ENCODE measurements around the gene ASIC1.

Gene ASIC1

GRCh38 chr12:50039151-50039835, 18.1 kb upstream of the ASIC1 start:
- Histone ChIP-seq H3K36me3 (no peaks in the 10 kb centered on the region), H4K20me1 (no peaks in the 10 kb centered on the region), H3K9ac (no peak overlapping the region), H3K9me3 (no peaks in the 10 kb centered on the region), H3K27me3 (no peaks in the 10 kb centered on the region), H3K4me3 (no peak overlapping the region), H3K4me2 (no peak overlapping the region), H3K27ac (no peak overlapping the region), H3K4me1 (no peaks in the 10 kb centered on the region)
- TF ChIP-seq Cebpa-rat (IDR thresholded peaks at IDR 0.05): no peak

GRCh38 chr12:50040657-50041056, 16.7 kb upstream of the ASIC1 start:
- Histone ChIP-seq H3K9ac (no peak overlapping the region), H3K9me3 (no peaks in the 10 kb centered on the region)
- TF ChIP-seq Cebpa-rat (IDR thresholded peaks at IDR 0.05): no peak

GRCh38 chr12:50041062-50041860, 16.1 kb upstream of the ASIC1 start:
- H3K9me3 ChIP-seq: no peaks in the 10 kb centered on the region
- H4K20me1 ChIP-seq: no peaks in the 10 kb centered on the region
- H3K4me1 ChIP-seq: no peaks in the 10 kb centered on the region
- no peak for TF ChIP-seq Cebpa-rat (IDR thresholded peaks at IDR 0.05)
- no peaks in the 10 kb centered on the region for H3K36me3 ChIP-seq
- no peak overlapping the region for H3K4me3 ChIP-seq
- no peaks in the 10 kb centered on the region for H3K27me3 ChIP-seq
- no peak overlapping the region for H3K4me2 ChIP-seq
- H3K27ac ChIP-seq: no peak overlapping the region
- H3K9ac ChIP-seq: no peak overlapping the region; the same call in 1 of the 2 replicates

More at GRCh38 chr12:50040657-50041056, 16.7 kb upstream of the ASIC1 start:
- Histone ChIP-seq H3K4me1 (no peaks in the 10 kb centered on the region), H3K4me3 (no peak overlapping the region), H4K20me1 (no peaks in the 10 kb centered on the region), H3K27me3 (no peaks in the 10 kb centered on the region), H3K36me3 (no peaks in the 10 kb centered on the region), H3K27ac (no peak overlapping the region), H3K4me2 (no peak overlapping the region)

GRCh38 chr12:50041962-50042361, 15.4 kb upstream of the ASIC1 start:
- no peaks in the 10 kb centered on the region for H3K27me3 ChIP-seq
- H3K36me3 ChIP-seq: no peaks in the 10 kb centered on the region
- H3K4me3 ChIP-seq: no peak overlapping the region
- no peak overlapping the region for H3K27ac ChIP-seq
- H3K4me2 ChIP-seq: no peak overlapping the region
- H3K4me1 ChIP-seq: no peaks in the 10 kb centered on the region
- H3K9ac ChIP-seq: no peak overlapping the region
- no peaks in the 10 kb centered on the region for H3K9me3 ChIP-seq
- no peaks in the 10 kb centered on the region for H4K20me1 ChIP-seq
- TF ChIP-seq Cebpa-rat (IDR thresholded peaks at IDR 0.05): no peak

- Histone ChIP-seq H3K9me3 (no peaks in the 10 kb centered on the region), H4K20me1 (no peaks in the 10 kb centered on the region), H3K9ac (no peak overlapping the region), H3K4me1 (no peaks in the 10 kb centered on the region), H3K4me2 (no peak overlapping the region), H3K4me3 (no peak overlapping the region), H3K27me3 (no peaks in the 10 kb centered on the region), H3K27ac (no peak overlapping the region), H3K36me3 (no peaks in the 10 kb centered on the region)
- no peak for TF ChIP-seq Cebpa-rat (IDR thresholded peaks at IDR 0.05)
Observed at GRCh38 chr12:50042693-50043092, 14.7 kb upstream of the ASIC1 start.

GRCh38 chr12:50043308-50043707, 14.1 kb upstream of the ASIC1 start:
- H4K20me1 ChIP-seq: no peaks in the 10 kb centered on the region
- H3K27ac ChIP-seq: no peak overlapping the region
- no peaks in the 10 kb centered on the region for H3K36me3 ChIP-seq
- H3K4me1 ChIP-seq: no peaks in the 10 kb centered on the region
- no peak overlapping the region for H3K4me2 ChIP-seq
- no peak overlapping the region for H3K4me3 ChIP-seq
- H3K9me3 ChIP-seq: no peaks in the 10 kb centered on the region
- H3K27me3 ChIP-seq: no peaks in the 10 kb centered on the region
- no peak overlapping the region for H3K9ac ChIP-seq
- no peak for TF ChIP-seq Cebpa-rat (IDR thresholded peaks at IDR 0.05)

GRCh38 chr12:50043854-50044253, 13.5 kb upstream of the ASIC1 start:
- Histone ChIP-seq H3K9me3 (no peaks in the 10 kb centered on the region), H3K4me1 (no peaks in the 10 kb centered on the region), H3K4me2 (no peak overlapping the region), H3K27me3 (peaks cover 5% of the 10 kb centered on the region; the same call in 1 of the 2 replicates), H3K36me3 (no peaks in the 10 kb centered on the region), H3K4me3 (no peak overlapping the region), H4K20me1 (no peaks in the 10 kb centered on the region), H3K27ac (no peak overlapping the region), H3K9ac (no peak overlapping the region)
- TF ChIP-seq Cebpa-rat (IDR thresholded peaks at IDR 0.05): no peak

GRCh38 chr12:50047693-50048250, 9.6 kb upstream of the ASIC1 start:
- peaks cover 43% of the 10 kb centered on the region for H3K27me3 ChIP-seq

GRCh38 chr12:50049254-50050118, 7.9 kb upstream of the ASIC1 start:
- Histone ChIP-seq H3K9me3 (no peaks in the 10 kb centered on the region), H3K9ac (no peak overlapping the region), H3K36me3 (no peaks in the 10 kb centered on the region), H4K20me1 (no peaks in the 10 kb centered on the region; the same call in 1 of the 2 replicates), H3K4me1 (no peaks in the 10 kb centered on the region), H3K4me3 (no peak overlapping the region), H3K27me3 (peaks cover 47% of the 10 kb centered on the region), H3K4me2 (no peak overlapping the region), H3K27ac (no peak overlapping the region)
- TF ChIP-seq Cebpa-rat (IDR thresholded peaks at IDR 0.05): no peak

More at GRCh38 chr12:50047693-50048250, 9.6 kb upstream of the ASIC1 start:
- no peak overlapping the region for H3K27ac ChIP-seq
- no peaks in the 10 kb centered on the region; the same call in 1 of the 2 replicates for H4K20me1 ChIP-seq
- H3K4me2 ChIP-seq: no peak overlapping the region
- TF ChIP-seq Cebpa-rat (IDR thresholded peaks at IDR 0.05): no peak
- H3K9ac ChIP-seq: no peak overlapping the region
- no peaks in the 10 kb centered on the region for H3K36me3 ChIP-seq
- no peaks in the 10 kb centered on the region for H3K9me3 ChIP-seq
- H3K4me1 ChIP-seq: no peaks in the 10 kb centered on the region
- no peak overlapping the region for H3K4me3 ChIP-seq
